HepG2 (cell line): Measurements from ENCODE around the gene TTLL1. TPM values are rescaled to one million over a fixed set of nuclear protein-coding genes. Genes with fewer than 3 reads are reported as not detected.

Source experiments
- ATF1 ChIP-seq: IDR thresholded peaks from 2 replicates; pipeline ENCODE4 v1.6.1; 2016; ENCODE audit warnings: mild to moderate bottlenecking, control low read depth
- HDAC2 ChIP-seq: sonication (generic); formaldehyde crosslinking; IDR thresholded peaks from 2 replicates; pipeline ENCODE4 v1.4.0; 2020; ENCODE audit warnings: missing genetic modification reagents
- TEAD3 ChIP-seq: optimal IDR thresholded peaks from 2 replicates; pipeline ENCODE3; 2016; ENCODE audit warnings: borderline replicate concordance
- ZBTB49 ChIP-seq: sonication (generic); formaldehyde crosslinking; IDR thresholded peaks from 2 replicates; pipeline ENCODE4 v1.4.0; 2020; ENCODE audit warnings: missing genetic modification reagents, borderline replicate concordance
- ZNF446 ChIP-seq: sonication (generic); formaldehyde crosslinking; IDR thresholded peaks from 2 replicates; pipeline ENCODE4 v1.5.0; 2020; ENCODE audit warnings: mild to moderate bottlenecking, missing genetic modification reagents
- ZNF646 ChIP-seq: sonication (generic); formaldehyde crosslinking; IDR thresholded peaks from 2 replicates; pipeline ENCODE4 v1.9.0; 2021; ENCODE audit warnings: mild to moderate bottlenecking, missing genetic modification reagents
- polyA plus RNA-seq, 8 experiments: library from polyadenylated mRNA; depleted of rRNA in 3 of 8; stranded (reverse) in 7 of 8; unstranded in 1 of 8; fragments of >200 nt; fragmentation: Illumina TruSeq in 4 of 8; extraction: Trizol in 4 of 8; gene quantifications; 2 replicates each; pipeline versions ENCODE4 v1.2.1 to v1.2.3, GENCODE V29; 2011 to 2016; ENCODE audit warnings: low read depth in 4 of 8, missing spikeins in 1 of 8, mixed read lengths in 1 of 8; ENCODE audit not compliant: insufficient read depth in 1 of 8
- total RNA-seq, 5 experiments: library from RNA; depleted of rRNA; stranded (reverse); fragments of >200 nt; fragmentation: Illumina TruSeq; extraction: Trizol; gene quantifications; 2 replicates each; pipeline ENCODE4 v1.2.3, GENCODE V29; 2016; ENCODE audit warnings: low read depth in 1 of 5
- TF ChIP-seq, protein P1 (sequence below): sonication (generic); formaldehyde crosslinking; IDR thresholded peaks from 2 replicates; pipeline ENCODE4 v1.4.0; 2020; ENCODE audit warnings: missing genetic modification reagents, borderline replicate concordance
- TF ChIP-seq, protein P2 (sequence below), 2 experiments: sonication (generic) in 1 of 2; formaldehyde crosslinking in 1 of 2; IDR thresholded peaks; 2 replicates each; pipeline versions ENCODE4 v1.5.1 to v1.6.1; 2011 to 2020; ENCODE audit warnings: borderline replicate concordance in 1 of 2, low read depth in 1 of 2, low read length in 1 of 2, mild to moderate bottlenecking in 1 of 2, missing genetic modification reagents in 1 of 2, moderate library complexity in 1 of 2
- TF ChIP-seq, protein P3 (sequence below): IDR thresholded peaks from 2 replicates; pipeline ENCODE4 v1.6.1; 2016; ENCODE audit warnings: control low read depth

The TTLL1 gene
- total and polyA plus RNA-seq, 2 of the 13 experiments (the other 11 are each of a cell fraction or from before 2014, with no cell fraction given), result 1.6 to 5.3 TPM

GRCh38 chr22:42993651-42994275 lies 95.4 kb downstream of the TTLL1 start (continued):
- no peak for TF ChIP-seq ZBTB49 (CRISPR knock-in tag)
- no peak for TF ChIP-seq ZNF646 (CRISPR knock-in tag)
- TF ChIP-seq ATF1 (CRISPR knock-in tag), result no peak
- TF ChIP-seq, protein P1, sequence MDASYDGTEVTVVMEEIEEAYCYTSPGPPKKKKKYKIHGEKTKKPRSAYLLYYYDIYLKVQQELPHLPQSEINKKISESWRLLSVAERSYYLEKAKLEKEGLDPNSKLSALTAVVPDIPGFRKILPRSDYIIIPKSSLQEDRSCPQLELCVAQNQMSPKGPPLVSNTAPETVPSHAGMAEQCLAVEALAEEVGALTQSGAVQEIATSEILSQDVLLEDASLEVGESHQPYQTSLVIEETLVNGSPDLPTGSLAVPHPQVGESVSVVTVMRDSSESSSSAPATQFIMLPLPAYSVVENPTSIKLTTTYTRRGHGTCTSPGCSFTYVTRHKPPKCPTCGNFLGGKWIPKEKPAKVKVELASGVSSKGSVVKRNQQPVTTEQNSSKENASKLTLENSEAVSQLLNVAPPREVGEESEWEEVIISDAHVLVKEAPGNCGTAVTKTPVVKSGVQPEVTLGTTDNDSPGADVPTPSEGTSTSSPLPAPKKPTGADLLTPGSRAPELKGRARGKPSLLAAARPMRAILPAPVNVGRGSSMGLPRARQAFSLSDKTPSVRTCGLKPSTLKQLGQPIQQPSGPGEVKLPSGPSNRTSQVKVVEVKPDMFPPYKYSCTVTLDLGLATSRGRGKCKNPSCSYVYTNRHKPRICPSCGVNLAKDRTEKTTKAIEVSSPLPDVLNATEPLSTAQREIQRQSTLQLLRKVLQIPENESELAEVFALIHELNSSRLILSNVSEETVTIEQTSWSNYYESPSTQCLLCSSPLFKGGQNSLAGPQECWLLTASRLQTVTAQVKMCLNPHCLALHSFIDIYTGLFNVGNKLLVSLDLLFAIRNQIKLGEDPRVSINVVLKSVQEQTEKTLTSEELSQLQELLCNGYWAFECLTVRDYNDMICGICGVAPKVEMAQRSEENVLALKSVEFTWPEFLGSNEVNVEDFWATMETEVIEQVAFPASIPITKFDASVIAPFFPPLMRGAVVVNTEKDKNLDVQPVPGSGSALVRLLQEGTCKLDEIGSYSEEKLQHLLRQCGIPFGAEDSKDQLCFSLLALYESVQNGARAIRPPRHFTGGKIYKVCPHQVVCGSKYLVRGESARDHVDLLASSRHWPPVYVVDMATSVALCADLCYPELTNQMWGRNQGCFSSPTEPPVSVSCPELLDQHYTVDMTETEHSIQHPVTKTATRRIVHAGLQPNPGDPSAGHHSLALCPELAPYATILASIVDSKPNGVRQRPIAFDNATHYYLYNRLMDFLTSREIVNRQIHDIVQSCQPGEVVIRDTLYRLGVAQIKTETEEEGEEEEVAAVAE (CRISPR knock-in tag), result no peak
- TF ChIP-seq, protein P2, sequence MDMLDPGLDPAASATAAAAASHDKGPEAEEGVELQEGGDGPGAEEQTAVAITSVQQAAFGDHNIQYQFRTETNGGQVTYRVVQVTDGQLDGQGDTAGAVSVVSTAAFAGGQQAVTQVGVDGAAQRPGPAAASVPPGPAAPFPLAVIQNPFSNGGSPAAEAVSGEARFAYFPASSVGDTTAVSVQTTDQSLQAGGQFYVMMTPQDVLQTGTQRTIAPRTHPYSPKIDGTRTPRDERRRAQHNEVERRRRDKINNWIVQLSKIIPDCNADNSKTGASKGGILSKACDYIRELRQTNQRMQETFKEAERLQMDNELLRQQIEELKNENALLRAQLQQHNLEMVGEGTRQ (IDR thresholded peaks at IDR 0.05; ENCODE audit: low read depth, low read length), result no peak
- TF ChIP-seq, protein P2 (CRISPR knock-in tag; IDR thresholded peaks at IDR 0.05; ENCODE audit: borderline replicate concordance), result no peak
- TF ChIP-seq, protein P3, sequence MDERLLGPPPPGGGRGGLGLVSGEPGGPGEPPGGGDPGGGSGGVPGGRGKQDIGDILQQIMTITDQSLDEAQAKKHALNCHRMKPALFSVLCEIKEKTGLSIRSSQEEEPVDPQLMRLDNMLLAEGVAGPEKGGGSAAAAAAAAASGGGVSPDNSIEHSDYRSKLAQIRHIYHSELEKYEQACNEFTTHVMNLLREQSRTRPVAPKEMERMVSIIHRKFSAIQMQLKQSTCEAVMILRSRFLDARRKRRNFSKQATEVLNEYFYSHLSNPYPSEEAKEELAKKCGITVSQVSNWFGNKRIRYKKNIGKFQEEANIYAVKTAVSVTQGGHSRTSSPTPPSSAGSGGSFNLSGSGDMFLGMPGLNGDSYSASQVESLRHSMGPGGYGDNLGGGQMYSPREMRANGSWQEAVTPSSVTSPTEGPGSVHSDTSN, result no peak
- peak; percentile 84 for TF ChIP-seq HDAC2 (CRISPR knock-in tag)
- TF ChIP-seq TEAD3 (CRISPR knock-in tag), result peak; percentile 78
- TF ChIP-seq ZNF446 (CRISPR knock-in tag), result no peak
